ENCODE measurements around the gene SBF1. TPM values are rescaled to one million over a fixed set of nuclear protein-coding genes. Genes with fewer than 3 reads are reported as not detected.

The SBF1 gene
- total and polyA plus RNA-seq, 7 donors = 42.1 to 98.0 (median 75.3) TPM

GRCh38 chr22:50445880-50446707 is 28.7 kb downstream of the SBF1 start:
- 73 to 76% (median 74%) methylated on average over 15 to 17 of the region's 17 CpGs for WGBS, 3 donors
- H3K36me3 ChIP-seq (ENCODE audit: insufficient read depth in 1 of 2, low read depth in 1 of 2) = peaks cover 6 to 78% of the 10 kb centered on the region in 2 donors
- intact Hi-C loops (cut with DNase I) = no loop called here
- no peak overlapping the region for H3K4me3 ChIP-seq
- DNase-seq (peak in 1 of 2 donors; percentile 14), ATAC-seq (peak in 1 of 4 donors; percentile 1)
- no peak overlapping the region for H3K27ac ChIP-seq
- H3K4me1 ChIP-seq = no peaks in the 10 kb centered on the region
- no peaks in the 10 kb centered on the region for H3K9me3 ChIP-seq
- H3K27me3 ChIP-seq (ENCODE audit: insufficient read depth in 3 of 3, low read length in 2 of 3) = no peaks in the 10 kb centered on the region
- no peak for TF ChIP-seq CTCF (IDR thresholded peaks at IDR 0.05)

- TF ChIP-seq CTCF (IDR thresholded peaks at IDR 0.05) = no peak
- Histone ChIP-seq H3K36me3 (ENCODE audit: insufficient read depth in 1 of 2, low read depth in 1 of 2) (peaks cover 13 to 78% of the 10 kb centered on the region in 2 donors), H3K4me3 (no peak overlapping the region), H3K4me1 (no peaks in the 10 kb centered on the region), H3K27ac (no peak overlapping the region), H3K9me3 (no peaks in the 10 kb centered on the region), H3K27me3 (ENCODE audit: insufficient read depth in 3 of 3, low read length in 2 of 3) (no peaks in the 10 kb centered on the region)
- 74 to 76% (median 76%) methylated on average over 30 of the region's 30 CpGs for WGBS, 3 donors
- DNase-seq = peak in 1 of 2 donors; percentile 23
- ATAC-seq = no peak
- intact Hi-C loops (cut with DNase I) = no loop called here
Observed at GRCh38 chr22:50445071-50445879, 29.6 kb downstream of the SBF1 start.

- Histone ChIP-seq H3K4me3 (no peak overlapping the region), H3K4me1 (no peaks in the 10 kb centered on the region), H3K27ac (no peak overlapping the region), H3K27me3 (ENCODE audit: insufficient read depth in 3 of 3, low read length in 2 of 3) (no peaks in the 10 kb centered on the region), H3K36me3 (ENCODE audit: insufficient read depth in 1 of 2, low read depth in 1 of 2) (peaks cover 13 to 78% of the 10 kb centered on the region in 2 donors), H3K9me3 (no peaks in the 10 kb centered on the region)
- DNase-seq = peak in 1 of 2 donors; percentile 31
- no peak for TF ChIP-seq CTCF (IDR thresholded peaks at IDR 0.05)
- WGBS, 3 donors = 76 to 82% (median 82%) methylated on average over 5 of the region's 5 CpGs
- ATAC-seq = no peak
- intact Hi-C loops (cut with DNase I) = no loop called here
Observed at GRCh38 chr22:50444663-50445062, 30.2 kb downstream of the SBF1 start.

- peak in 1 of 2 donors; percentile 14 for DNase-seq
- peak in 3 of 4 donors; percentile 5 to 9 (median 7) for ATAC-seq
- peaks cover 13 to 82% of the 10 kb centered on the region in 2 donors for H3K36me3 ChIP-seq (ENCODE audit: insufficient read depth in 1 of 2, low read depth in 1 of 2)
- no peak overlapping the region for H3K27ac ChIP-seq
- H3K4me3 ChIP-seq = no peak overlapping the region
- 63 to 72% (median 67%) methylated on average over 25 to 28 of the region's 28 CpGs for WGBS, 3 donors
- no peaks in the 10 kb centered on the region for H3K9me3 ChIP-seq
- H3K4me1 ChIP-seq = no peaks in the 10 kb centered on the region
- no peaks in the 10 kb centered on the region for H3K27me3 ChIP-seq (ENCODE audit: insufficient read depth in 3 of 3, low read length in 2 of 3)
- intact Hi-C loops (cut with DNase I) = no loop called here
- TF ChIP-seq CTCF (IDR thresholded peaks at IDR 0.05) = no peak
Observed at GRCh38 chr22:50443801-50444625, 30.8 kb downstream of the SBF1 start.
